ENCODE data around the gene PACS2. TPM values are rescaled to one million over a fixed set of nuclear protein-coding genes. Genes with fewer than 3 reads are reported as not detected.

Gene PACS2
- total and polyA plus RNA-seq, 2 donors (not counting 3 experiments of a cell fraction or from before 2014, with no cell fraction given), result 52.7 to 86.3 TPM

- Histone ChIP-seq H4K20me1 (replicated peaks; ENCODE audit: control insufficient read depth, extremely low read depth, insufficient read depth, low read length) (no peaks in the 10 kb centered on the region), H2AFZ (ENCODE audit: low read depth, low read length) (no peak overlapping the region), H3K4me2 (ENCODE audit: insufficient read depth, low read length) (no peak overlapping the region), H3K9me3 (replicated peaks; ENCODE audit: control insufficient read depth, insufficient read depth, low read length) (no peaks in the 10 kb centered on the region), H3K4me3 (replicated peaks in 1 of 3; ENCODE audit: insufficient read depth in 1 of 3, low read depth in 1 of 3, low read length in 3 of 3) (no peak overlapping the region), H3K9me1 (replicated peaks; ENCODE audit: control insufficient read depth, extremely low read depth, insufficient read depth, low read length) (no peaks in the 10 kb centered on the region), H3K9ac (replicated peaks; ENCODE audit: extremely low read depth, insufficient read depth, low read length) (no peak overlapping the region), H3K27me3 (ENCODE audit: control insufficient read depth in 2 of 2, insufficient read depth in 2 of 2, low read length in 2 of 2) (no peaks in the 10 kb centered on the region), H3K36me3 (ENCODE audit: control insufficient read depth in 2 of 2, extremely low read depth in 1 of 2, insufficient read depth in 2 of 2, low read length in 2 of 2) (peaks cover 0 to 8% of the 10 kb centered on the region in 2 experiments), H3K79me2 (ENCODE audit: control insufficient read depth, insufficient read depth, low read length) (no peaks in the 10 kb centered on the region), H3K27ac (ENCODE audit: insufficient read depth, low read depth, low read length) (no peak overlapping the region), H3K4me1 (ENCODE audit: control insufficient read depth, extremely low read depth, insufficient read depth, low read length) (no peaks in the 10 kb centered on the region)
- CTCF ChIA-PET, result interaction anchor here (2.3 kb wide), 1 partner anchor 107 kb away, joined by 6 read pairs; no protein-coding TSS in a partner anchor
- POLR2A ChIA-PET, result no interaction called here
- intact Hi-C loops (cut with micrococcal nuclease) (no loop called here), dilution Hi-C loops (cut with MboI; ENCODE audit: extremely low pct_ligation_motif_present, low sequenced_read_pairs) (no loop called here)
- no TSS peak for BruUV-seq (replicated peaks)
- TF ChIP-seq EZH2 (IDR thresholded peaks at IDR 0.05; ENCODE audit: borderline replicate concordance, low read depth, low read length, severe bottlenecking) (no peak), POLR2A (IDR thresholded peaks at IDR 0.05; ENCODE audit: low read depth, low read length) (no peak), JUN (IDR thresholded peaks at IDR 0.05; ENCODE audit: borderline replicate concordance, insufficient read depth, insufficient read length, low read depth) (no peak), FOS (IDR thresholded peaks at IDR 0.05; ENCODE audit: borderline replicate concordance, insufficient read depth, low read length) (no peak), MYC (IDR thresholded peaks at IDR 0.05; ENCODE audit: low read depth, low read length) (no peak), CTCF (IDR thresholded peaks at IDR 0.05; ENCODE audit: extremely low read depth in 1 of 2, insufficient read depth in 1 of 2, low read depth in 1 of 2, low read length in 2 of 2) (no peak), GATA2 (IDR thresholded peaks at IDR 0.05; ENCODE audit: insufficient read depth, insufficient read length, low read depth, low read length) (no peak), POLR2AphosphoS5 (IDR thresholded peaks at IDR 0.05; ENCODE audit: insufficient read depth, low read depth, low read length) (no peak)
- TF ChIP-seq, protein P1, sequence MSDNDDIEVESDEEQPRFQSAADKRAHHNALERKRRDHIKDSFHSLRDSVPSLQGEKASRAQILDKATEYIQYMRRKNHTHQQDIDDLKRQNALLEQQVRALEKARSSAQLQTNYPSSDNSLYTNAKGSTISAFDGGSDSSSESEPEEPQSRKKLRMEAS (IDR thresholded peaks at IDR 0.05; ENCODE audit: insufficient read depth, insufficient read length), result no peak
- DNase-seq (ENCODE audit: low read depth, low spot score) (no peak), FAIRE-seq (no peak)
Measured at GRCh38 chr14:105383083-105383730, 68.7 kb downstream of the PACS2 start.
